Right lobe of liver (tissue), 6 donors: Measurements from ENCODE around the gene SRSF9. TPM values are rescaled to one million over a fixed set of nuclear protein-coding genes. Genes with fewer than 3 reads are reported as not detected.

Experiments used
- ATAC-seq, 4 donors: fragments of 200-7000 bp; cut with Tn5 transposase; one replicate each; pipeline ENCODE4 v1.9.1; 2020; ENCODE audit warnings: mild to moderate bottlenecking in 4 of 4, moderate library complexity in 4 of 4
- DNase-seq, 3 donors: peaks; one replicate each; pipeline ENCODE4 v3.0.0-alpha.2; 2020
- H3K27ac ChIP-seq, 3 donors: fragments of 200-600 bp; one replicate each; pipeline ENCODE4 v1.8.0; 2022
- H3K27me3 ChIP-seq, 2 donors: fragments of 200-600 bp; one replicate each; pipeline ENCODE4 v1.8.0; 2022
- H3K36me3 ChIP-seq, 4 donors: fragments of 200-600 bp; sonication (generic) in 1 of 4; one replicate each; pipeline versions ENCODE4 v1.5.1 to v1.8.0; 2017 to 2022; ENCODE audit warnings: control low read depth in 1 of 4
- H3K4me1 ChIP-seq, 4 donors: fragments of 200-600 bp; sonication (generic) in 1 of 4; one replicate each; pipeline versions ENCODE4 v1.5.1 to v1.8.0; 2017 to 2022; ENCODE audit warnings: control low read depth in 1 of 4
- H3K4me3 ChIP-seq, 3 donors: fragments of 200-600 bp; one replicate each; pipeline ENCODE4 v1.8.0; 2022
- H3K9me3 ChIP-seq, 4 donors: fragments of 200-600 bp; sonication (generic) in 1 of 4; one replicate each; pipeline versions ENCODE4 v1.5.1 to v1.8.0; 2017 to 2022; ENCODE audit warnings: control low read depth in 1 of 4
- POLR2A ChIP-seq: fragments of 450-650 bp; IDR thresholded peaks from one replicate; pipeline ENCODE4 v1.6.1; 2017; ENCODE audit warnings: antibody characterized with exemption, mild to moderate bottlenecking
- WGBS: methylation state at CpG from one replicate; pipeline ENCODE4 v1.1.6; 2018; ENCODE audit warnings: low coverage, low lambda C conversion rate; ENCODE audit not compliant: insufficient coverage; ENCODE audit errors: missing lambda C conversion rate; 5-methylcytosine and 5-hydroxymethylcytosine counted together
- intact Hi-C, 2 donors: fragments of 100-400 bp; cut with DNase I; formaldehyde crosslinking; loops; one replicate each; pipeline versions ENCODE4 v1.11.2 to v1.14.1; 2022
- total RNA-seq, 6 experiments: library from RNA; depleted of rRNA in 2 of 6; stranded (reverse); fragments of >200 nt in 2 of 6; fragmentation: NEBNext Ultra II Directional in 3 of 6; extraction: Animal tissue kit (Norgen Biotek cat#: 25700) in 3 of 6; gene quantifications; one replicate each; pipeline versions ENCODE4 v1.1.0 to v1.2.4, GENCODE V29; 2016 to 2023
- TF ChIP-seq, protein P1 (sequence below), 4 donors: fragments of 200-600 bp in 3 of 4; fragments of 450-650 bp in 1 of 4; IDR thresholded peaks; one replicate each; pipeline versions ENCODE4 v1.5.1 to v1.8.0; 2016 to 2022; ENCODE audit warnings: antibody characterized with exemption in 4 of 4, mild to moderate bottlenecking in 2 of 4
- donor health status: DM: no; HTN: yes; CAD: no.
- donor health status: DM: no; HTN: no; CAD: no.
- donor health status: DM: no; HTN: no; CAD: no.
- donor health status: DM: no; HTN: yes; CAD: no.
- donor health status: DM: no; HTN: yes; CAD: no.

Gene SRSF9
- total RNA-seq, 6 experiments from 2014 or later = 36.4 to 63.3 (median 60.2) TPM

DNA sequence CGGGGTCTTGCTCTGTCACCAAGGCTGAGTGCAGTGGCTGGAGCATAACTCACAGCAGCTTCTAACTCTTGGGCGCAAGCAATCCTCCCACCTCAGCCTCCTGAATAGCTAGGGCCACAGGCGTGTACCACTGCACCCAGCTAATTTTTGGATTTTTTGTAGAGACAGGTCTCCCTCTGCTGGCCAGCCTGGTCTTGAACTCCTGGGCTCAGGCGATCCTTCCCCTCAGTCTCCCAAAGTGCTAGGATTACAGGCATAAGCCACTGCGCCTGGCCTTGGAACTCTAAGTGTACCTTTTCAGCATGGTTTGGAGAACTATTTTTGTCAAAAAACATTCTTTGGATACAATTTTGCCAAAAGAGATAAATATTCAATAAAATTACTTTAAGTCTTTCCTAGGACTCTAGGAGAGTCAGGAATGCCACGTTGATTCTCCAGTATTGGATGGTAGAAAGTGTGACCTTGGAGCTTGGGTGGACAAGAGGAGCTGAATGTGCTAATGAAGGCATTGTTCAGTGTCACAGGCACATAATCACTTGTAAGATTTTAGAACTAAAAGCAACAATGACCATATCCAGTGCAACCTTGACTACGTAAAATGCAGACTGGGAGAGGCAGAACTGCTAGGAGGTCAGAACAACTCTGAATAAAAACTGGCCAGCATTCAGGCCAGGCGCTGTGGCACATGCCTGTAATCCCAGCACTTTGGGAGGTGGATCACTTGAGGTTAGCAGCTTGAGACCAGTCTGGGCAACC, 2.8 kb downstream of the SRSF9 start:
- 57% methylated on average over 7 of the region's 8 CpGs for WGBS
- no peak for TF ChIP-seq POLR2A
- TF ChIP-seq, protein P1, sequence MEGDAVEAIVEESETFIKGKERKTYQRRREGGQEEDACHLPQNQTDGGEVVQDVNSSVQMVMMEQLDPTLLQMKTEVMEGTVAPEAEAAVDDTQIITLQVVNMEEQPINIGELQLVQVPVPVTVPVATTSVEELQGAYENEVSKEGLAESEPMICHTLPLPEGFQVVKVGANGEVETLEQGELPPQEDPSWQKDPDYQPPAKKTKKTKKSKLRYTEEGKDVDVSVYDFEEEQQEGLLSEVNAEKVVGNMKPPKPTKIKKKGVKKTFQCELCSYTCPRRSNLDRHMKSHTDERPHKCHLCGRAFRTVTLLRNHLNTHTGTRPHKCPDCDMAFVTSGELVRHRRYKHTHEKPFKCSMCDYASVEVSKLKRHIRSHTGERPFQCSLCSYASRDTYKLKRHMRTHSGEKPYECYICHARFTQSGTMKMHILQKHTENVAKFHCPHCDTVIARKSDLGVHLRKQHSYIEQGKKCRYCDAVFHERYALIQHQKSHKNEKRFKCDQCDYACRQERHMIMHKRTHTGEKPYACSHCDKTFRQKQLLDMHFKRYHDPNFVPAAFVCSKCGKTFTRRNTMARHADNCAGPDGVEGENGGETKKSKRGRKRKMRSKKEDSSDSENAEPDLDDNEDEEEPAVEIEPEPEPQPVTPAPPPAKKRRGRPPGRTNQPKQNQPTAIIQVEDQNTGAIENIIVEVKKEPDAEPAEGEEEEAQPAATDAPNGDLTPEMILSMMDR (IDR thresholded peaks at IDR 0.05) = peak; percentile 42 to 59 (median 50)
- H3K4me1 ChIP-seq = peaks cover 0 to 32% (median 0%) of the 10 kb centered on the region in 4 donors
- peak in 3 of 4 donors; percentile 17 to 25 (median 18) for ATAC-seq
- H3K27me3 ChIP-seq = no peaks in the 10 kb centered on the region
- peak in 2 of 3 donors; percentile 31 to 51 for DNase-seq
- H3K9me3 ChIP-seq = no peaks in the 10 kb centered on the region
- H3K36me3 ChIP-seq = peaks cover 14 to 38% (median 27%) of the 10 kb centered on the region in 4 donors
- no peak overlapping the region for H3K27ac ChIP-seq
- intact Hi-C loops = no loop called here
- no peak overlapping the region for H3K4me3 ChIP-seq

DNA sequence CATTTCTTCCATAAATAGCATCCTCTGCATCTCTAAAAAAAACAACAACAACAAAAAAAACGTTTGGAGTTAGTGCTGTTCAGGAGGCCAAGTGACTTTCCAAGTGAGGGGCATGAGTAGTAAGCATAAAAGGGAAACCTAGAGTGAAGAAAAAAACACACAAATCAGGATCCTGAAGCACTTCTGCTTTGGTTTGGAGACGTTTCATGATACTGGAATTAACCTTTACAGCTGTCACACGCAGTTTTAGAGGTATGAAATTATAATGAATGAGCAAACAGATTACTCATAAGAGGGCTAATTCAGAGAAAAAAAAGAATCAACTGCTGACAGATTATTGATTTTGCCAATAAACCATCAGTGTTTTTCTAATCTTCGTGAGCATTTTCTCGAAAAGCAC, 3.8 kb downstream of the SRSF9 start:
- H3K9me3 ChIP-seq = no peaks in the 10 kb centered on the region
- intact Hi-C loops = no loop called here
- no peaks in the 10 kb centered on the region for H3K27me3 ChIP-seq
- H3K36me3 ChIP-seq = peaks cover 14 to 47% (median 31%) of the 10 kb centered on the region in 4 donors
- peaks cover 0 to 26% (median 0%) of the 10 kb centered on the region in 4 donors for H3K4me1 ChIP-seq
- ATAC-seq (no peak), DNase-seq (no peak)
- WGBS = 33% methylated on average over 5 of the region's 5 CpGs
- TF ChIP-seq POLR2A = no peak
- TF ChIP-seq, protein P1 (IDR thresholded peaks at IDR 0.05) = no peak
- H3K4me3 ChIP-seq = no peak overlapping the region
- H3K27ac ChIP-seq = no peak overlapping the region

DNA sequence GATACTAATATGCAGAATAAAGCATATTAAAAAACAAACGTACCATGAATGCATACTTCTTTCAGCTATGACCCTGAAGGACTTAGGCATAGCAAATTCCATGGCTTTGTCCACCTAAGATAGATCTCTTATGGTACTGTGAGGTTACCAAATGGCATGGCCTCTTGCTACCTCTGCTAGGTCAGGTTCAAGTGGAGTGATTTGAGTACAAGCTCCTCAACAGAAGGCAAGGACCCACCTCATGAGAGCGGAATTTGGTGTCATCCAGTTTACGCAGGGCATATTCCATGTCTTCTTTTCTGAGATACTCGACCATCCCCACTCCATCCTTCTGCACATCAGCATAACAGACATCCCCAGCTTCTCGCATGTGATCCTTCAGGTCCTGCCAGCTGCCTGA, 5.8 kb downstream of the SRSF9 start:
- 83% methylated on average over 4 of the region's 5 CpGs for WGBS
- peak in 1 of 3 donors; percentile 1 for DNase-seq
- Histone ChIP-seq H3K9me3 (no peaks in the 10 kb centered on the region), H3K36me3 (peaks cover 14 to 66% (median 42%) of the 10 kb centered on the region in 4 donors), H3K27me3 (no peaks in the 10 kb centered on the region), H3K4me3 (no peak overlapping the region), H3K4me1 (peaks cover 0 to 19% (median 0%) of the 10 kb centered on the region in 4 donors), H3K27ac (no peak overlapping the region)
- TF ChIP-seq, protein P1 (IDR thresholded peaks at IDR 0.05) = no peak
- no peak for TF ChIP-seq POLR2A
- intact Hi-C loops = no loop called here
- ATAC-seq = no peak

DNA sequence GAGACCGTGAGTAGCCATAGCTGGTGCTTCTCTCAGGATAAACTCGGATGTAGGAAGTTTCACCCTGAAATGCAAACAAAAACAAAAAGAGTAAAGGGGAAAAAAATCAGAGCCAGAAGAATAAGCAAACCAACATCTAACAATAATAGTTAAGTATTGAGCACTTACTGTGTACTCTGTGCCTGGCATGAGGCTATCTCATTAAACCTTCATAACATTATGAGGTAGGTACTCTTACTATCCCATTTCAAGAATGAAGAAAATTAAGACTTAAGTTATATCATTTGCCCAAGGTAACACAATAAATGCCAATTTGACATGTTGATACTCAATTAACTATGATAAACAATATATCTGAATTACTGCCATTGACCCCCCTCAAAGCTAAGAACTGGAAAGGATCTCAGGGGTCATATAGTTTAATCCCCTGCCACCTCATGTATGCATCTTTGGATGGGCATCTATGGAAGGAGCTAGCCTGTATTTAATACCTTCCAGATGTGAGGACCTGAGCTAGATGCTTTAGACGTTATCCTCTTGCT, 7.4 kb downstream of the SRSF9 start:
- Histone ChIP-seq H3K36me3 (peaks cover 14 to 82% (median 49%) of the 10 kb centered on the region in 4 donors), H3K9me3 (no peaks in the 10 kb centered on the region), H3K27me3 (no peaks in the 10 kb centered on the region), H3K4me3 (no peak overlapping the region), H3K27ac (no peak overlapping the region), H3K4me1 (peaks cover 0 to 7% (median 0%) of the 10 kb centered on the region in 4 donors)
- WGBS = 68% methylated on average over 3 of the region's 3 CpGs
- ATAC-seq (no peak), DNase-seq (no peak)
- TF ChIP-seq POLR2A = no peak
- TF ChIP-seq, protein P1 (IDR thresholded peaks at IDR 0.05) = no peak
- intact Hi-C loops = no loop called here
